Dedifferentiated amniotic fluid mesenchymal stem cell (primary cell): ENCODE measurements around the gene PLET1.
"Not testable (repeated sequence)": the region's sequence is repeated elsewhere in the genome, so short reads cannot be mapped to it uniquely, and the experiment has no call there.

ENCODE experiments used
- DNase-seq: peaks from one replicate; pipeline ENCODE4 v3.0.0-alpha.2; 2016; ENCODE audit errors: extremely low spot score

The PLET1 gene

GRCh38 chr11:112212710-112213109, 48.0 kb downstream of the PLET1 start:
- DNase-seq: no peak

- no peak for DNase-seq
Measured at GRCh38 chr11:112212290-112212689, 48.4 kb downstream of the PLET1 start.

- DNase-seq: no peak
Measured at GRCh38 chr11:112211536-112211935, 49.1 kb downstream of the PLET1 start.

GRCh38 chr11:112210890-112211289, 49.8 kb downstream of the PLET1 start:
- DNase-seq: no peak

- DNase-seq: no peak
Measured at GRCh38 chr11:112206071-112206470, 54.6 kb downstream of the PLET1 start.

GRCh38 chr11:112200252-112200651, 60.4 kb downstream of the PLET1 start:
- no peak for DNase-seq

- not testable (repeated sequence) for DNase-seq
Measured at GRCh38 chr11:112199101-112199500, 61.6 kb downstream of the PLET1 start.
